Ovary (tissue), 3 donors: ENCODE data around the gene SH3RF3.

ENCODE experiments used
- POLR2A ChIP-seq: fragments of 450-650 bp; IDR thresholded peaks from one replicate; pipeline ENCODE4 v1.6.1; 2017; ENCODE audit warnings: antibody characterized with exemption, mild to moderate bottlenecking, moderate library complexity
- TF ChIP-seq, protein P1 (sequence below), 3 donors: fragments of 450-650 bp in 2 of 3; fragments of 200-600 bp in 1 of 3; IDR thresholded peaks; one replicate each; pipeline versions ENCODE4 v1.5.1 to v1.8.0; 2016 to 2022; ENCODE audit warnings: antibody characterized with exemption in 3 of 3, mild to moderate bottlenecking in 1 of 3
- donor health status: DM: no; HTN: no; CAD: no.

DNA sequence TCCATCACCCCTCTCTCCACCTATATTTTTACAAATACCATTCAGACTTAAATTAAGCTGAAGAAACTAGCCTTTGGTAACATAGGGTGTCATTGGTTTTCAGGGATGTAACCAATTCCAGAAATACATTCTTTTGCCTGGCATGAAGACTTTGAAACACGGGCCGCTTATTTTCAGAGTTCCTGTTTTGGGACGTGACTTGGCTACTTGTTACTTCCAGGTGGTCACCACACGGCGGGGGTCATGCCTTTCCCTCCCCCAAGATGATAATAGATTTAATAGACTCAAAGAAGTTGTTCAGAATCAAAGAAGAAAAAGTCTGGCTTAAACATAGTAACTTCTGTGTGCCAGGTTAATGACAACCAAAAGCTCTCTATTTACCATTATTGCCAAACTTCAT is 374.2 kb downstream of the SH3RF3 start:
- TF ChIP-seq, protein P1, sequence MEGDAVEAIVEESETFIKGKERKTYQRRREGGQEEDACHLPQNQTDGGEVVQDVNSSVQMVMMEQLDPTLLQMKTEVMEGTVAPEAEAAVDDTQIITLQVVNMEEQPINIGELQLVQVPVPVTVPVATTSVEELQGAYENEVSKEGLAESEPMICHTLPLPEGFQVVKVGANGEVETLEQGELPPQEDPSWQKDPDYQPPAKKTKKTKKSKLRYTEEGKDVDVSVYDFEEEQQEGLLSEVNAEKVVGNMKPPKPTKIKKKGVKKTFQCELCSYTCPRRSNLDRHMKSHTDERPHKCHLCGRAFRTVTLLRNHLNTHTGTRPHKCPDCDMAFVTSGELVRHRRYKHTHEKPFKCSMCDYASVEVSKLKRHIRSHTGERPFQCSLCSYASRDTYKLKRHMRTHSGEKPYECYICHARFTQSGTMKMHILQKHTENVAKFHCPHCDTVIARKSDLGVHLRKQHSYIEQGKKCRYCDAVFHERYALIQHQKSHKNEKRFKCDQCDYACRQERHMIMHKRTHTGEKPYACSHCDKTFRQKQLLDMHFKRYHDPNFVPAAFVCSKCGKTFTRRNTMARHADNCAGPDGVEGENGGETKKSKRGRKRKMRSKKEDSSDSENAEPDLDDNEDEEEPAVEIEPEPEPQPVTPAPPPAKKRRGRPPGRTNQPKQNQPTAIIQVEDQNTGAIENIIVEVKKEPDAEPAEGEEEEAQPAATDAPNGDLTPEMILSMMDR (IDR thresholded peaks at IDR 0.05): no peak
- TF ChIP-seq POLR2A: no peak
